ENCODE measurements around the gene CA10.

The CA10 gene

GRCh38 chr17:52145476-52145875 is 13.0 kb downstream of the CA10 start:
- DNase-seq (ENCODE audit: low spot score), result no peak

GRCh38 chr17:52143542-52143941 is 15.0 kb downstream of the CA10 start:
- DNase-seq (ENCODE audit: low spot score), result no peak

GRCh38 chr17:52140601-52141000 is 17.9 kb downstream of the CA10 start:
- no peak for DNase-seq (ENCODE audit: low spot score)

- DNase-seq (ENCODE audit: low spot score), result no peak
Observed at GRCh38 chr17:52138752-52139151, 19.8 kb downstream of the CA10 start.

- DNase-seq (ENCODE audit: low spot score), result no peak
Observed at GRCh38 chr17:52138350-52138749, 20.2 kb downstream of the CA10 start.

GRCh38 chr17:52136166-52136565 is 22.3 kb downstream of the CA10 start:
- DNase-seq (ENCODE audit: low spot score), result no peak

- DNase-seq (ENCODE audit: low spot score), result no peak
Observed at GRCh38 chr17:52134641-52135040, 23.9 kb downstream of the CA10 start.

- no peak for DNase-seq (ENCODE audit: low spot score)
Observed at GRCh38 chr17:52128721-52129120, 29.8 kb downstream of the CA10 start.

GRCh38 chr17:52124993-52125392 is 33.5 kb downstream of the CA10 start:
- DNase-seq (ENCODE audit: low spot score), result no peak

- DNase-seq (ENCODE audit: low spot score), result no peak
Observed at GRCh38 chr17:52124561-52124960, 34.0 kb downstream of the CA10 start.

- no peak for DNase-seq (ENCODE audit: low spot score)
Observed at GRCh38 chr17:52120465-52120864, 38.0 kb downstream of the CA10 start.

- no peak for DNase-seq (ENCODE audit: low spot score)
Observed at GRCh38 chr17:52110923-52111581, 47.5 kb downstream of the CA10 start.

- DNase-seq (ENCODE audit: low spot score), result peak; percentile 22
Observed at GRCh38 chr17:52106638-52107261, 51.8 kb downstream of the CA10 start.

GRCh38 chr17:52106072-52106471 is 52.4 kb downstream of the CA10 start:
- no peak for DNase-seq (ENCODE audit: low spot score)

GRCh38 chr17:52105591-52105990 is 52.9 kb downstream of the CA10 start:
- no peak for DNase-seq (ENCODE audit: low spot score)

GRCh38 chr17:52096056-52096455 is 62.5 kb downstream of the CA10 start:
- no peak for DNase-seq (ENCODE audit: low spot score)

GRCh38 chr17:52084176-52084575 is 74.3 kb downstream of the CA10 start:
- no peak for DNase-seq (ENCODE audit: low spot score)

- DNase-seq (ENCODE audit: low spot score), result no peak
Observed at GRCh38 chr17:52079496-52079895, 79.0 kb downstream of the CA10 start.

GRCh38 chr17:52071712-52072111 is 86.8 kb downstream of the CA10 start:
- DNase-seq (ENCODE audit: low spot score), result no peak

GRCh38 chr17:52064791-52065211 is 93.7 kb downstream of the CA10 start:
- no peak for DNase-seq (ENCODE audit: low spot score)

- DNase-seq (ENCODE audit: low spot score), result no peak
Observed at GRCh38 chr17:52049496-52049895, 109.0 kb downstream of the CA10 start.

GRCh38 chr17:52049051-52049450 is 109.5 kb downstream of the CA10 start:
- DNase-seq (ENCODE audit: low spot score), result no peak

GRCh38 chr17:52048137-52048898 is 110.2 kb downstream of the CA10 start:
- no peak for DNase-seq (ENCODE audit: low spot score)

All from HuH-7.5 (cell line).